CD4-positive, alpha-beta T cell treated with Interleukin-2 at 100 ng/mL for 4 hours (primary cell): ENCODE data around the gene RNU6-1.

Experiments
- DNase-seq: peaks from one replicate; pipeline ENCODE4 v3.0.0-alpha.2; 2020; ENCODE audit warnings: low spot score

Gene RNU6-1

DNA sequence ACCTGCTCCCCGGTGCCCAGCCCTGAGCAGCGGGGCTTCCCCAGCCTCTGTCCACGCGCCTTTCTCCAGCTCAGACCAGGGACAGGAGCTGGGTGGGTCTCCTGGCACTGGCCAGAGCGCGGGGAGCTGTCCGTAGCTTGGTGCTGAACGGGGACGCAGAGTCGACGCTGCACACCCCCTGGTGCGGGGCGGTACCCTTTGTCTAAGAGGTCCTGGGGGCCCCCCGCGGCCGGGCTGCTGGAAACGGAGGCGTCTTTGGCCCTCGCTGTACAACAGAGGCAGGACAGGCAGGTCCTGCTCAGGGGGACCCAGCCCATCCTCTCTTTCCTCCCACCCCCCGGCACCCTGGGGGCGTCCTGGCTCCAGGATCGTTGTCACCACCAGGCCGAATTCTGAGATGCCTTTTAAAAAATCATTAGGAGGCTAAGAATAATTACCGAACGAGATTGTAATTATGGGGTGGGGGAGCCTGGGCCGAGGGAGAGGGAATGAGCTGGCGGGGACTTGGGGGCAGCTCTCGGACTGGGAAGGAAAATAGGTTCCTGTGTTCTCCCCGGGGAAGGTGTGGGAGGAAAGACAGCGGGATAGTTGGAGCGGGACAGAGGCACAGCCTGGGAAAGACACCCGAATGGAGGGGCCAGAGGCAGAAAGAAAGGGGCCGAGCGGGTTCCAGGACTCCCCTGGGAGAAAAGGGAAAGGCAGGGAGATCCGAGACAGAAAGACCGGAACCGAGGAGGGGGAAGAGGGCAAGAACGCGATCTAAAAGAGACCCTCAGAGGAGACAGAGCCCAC, 18.7 kb downstream of the RNU6-1 start:
- DNase-seq: no peak

DNA sequence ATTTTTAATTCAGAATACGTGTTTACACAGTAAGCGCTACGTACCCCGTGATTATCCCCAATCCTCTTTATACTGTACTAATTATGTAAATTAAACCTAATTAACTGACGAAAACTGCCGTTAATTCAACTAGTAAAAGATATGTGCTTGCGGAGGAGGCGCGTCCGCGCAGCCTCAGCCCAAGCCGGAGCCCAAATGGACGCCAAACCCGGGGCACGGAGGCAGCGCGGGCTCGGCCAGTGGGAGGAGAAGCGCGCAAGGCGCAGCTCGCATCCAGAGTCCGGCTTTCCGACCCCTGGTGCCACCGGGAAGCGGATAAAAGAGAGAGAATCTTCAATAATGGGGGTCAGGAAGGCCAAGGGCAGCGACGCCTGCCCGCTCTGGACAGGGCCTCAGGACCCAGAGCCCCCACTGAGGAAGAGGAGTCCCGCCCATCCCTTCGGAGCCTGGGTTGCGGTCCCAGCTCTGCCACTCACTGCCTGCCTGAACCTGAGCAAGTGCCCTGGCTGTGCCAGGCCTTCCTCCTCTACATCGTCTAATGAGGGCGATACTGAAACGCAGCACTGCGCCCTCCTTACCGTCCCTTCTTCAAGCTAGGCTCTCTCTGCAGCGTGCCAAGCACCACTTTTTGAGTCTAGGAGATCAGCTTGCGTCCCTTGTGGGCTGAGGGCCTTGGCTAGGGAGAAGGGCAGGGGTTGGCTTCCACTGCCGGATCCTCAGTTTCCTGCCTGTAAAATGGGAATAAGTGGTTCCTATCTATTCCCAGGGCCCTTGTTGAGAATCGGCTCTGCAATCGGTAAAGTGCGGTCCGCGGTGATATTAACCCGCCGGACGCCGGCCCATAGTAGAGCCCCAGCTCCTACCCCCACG, 19.5 kb downstream of the RNU6-1 start:
- no peak for DNase-seq

DNA sequence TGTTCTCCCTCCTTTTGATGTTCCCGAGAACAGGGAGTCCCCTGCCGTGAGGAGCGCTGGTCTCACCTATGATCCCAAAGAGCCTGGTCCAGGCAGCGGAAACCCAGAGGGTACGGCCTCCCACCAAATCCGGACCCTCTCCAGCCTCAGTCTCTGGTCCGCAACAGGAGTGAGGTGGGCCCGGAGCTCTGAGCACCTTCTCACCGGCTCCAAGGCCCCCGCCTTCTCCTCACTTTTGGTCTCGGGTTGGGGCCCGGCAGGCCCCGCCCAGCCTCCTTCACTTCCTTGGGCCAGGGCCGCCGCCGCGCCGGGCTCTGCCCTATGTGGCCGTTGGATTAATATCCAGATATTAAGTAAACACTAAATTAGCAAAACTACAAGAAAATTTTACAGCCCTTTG, 20.2 kb downstream of the RNU6-1 start:
- DNase-seq: no peak

DNA sequence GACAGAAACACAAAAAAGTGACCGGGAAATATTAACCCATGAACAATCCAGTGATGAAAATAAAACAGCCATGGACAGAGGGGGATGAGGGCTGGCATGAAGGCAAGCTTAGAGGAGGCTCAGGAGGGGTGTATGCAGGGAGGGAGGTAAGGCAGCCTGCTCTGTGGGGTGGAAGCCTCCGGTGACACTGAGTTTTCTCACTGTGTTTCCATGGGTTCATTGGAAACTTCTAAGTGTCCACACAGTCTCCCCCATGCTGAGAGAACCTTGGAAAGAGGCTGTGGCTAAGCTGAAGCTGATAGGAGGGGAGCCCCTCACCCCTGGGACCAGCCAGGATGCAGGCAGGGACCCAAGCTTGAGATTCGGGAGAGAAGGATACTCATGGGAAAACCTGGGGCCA, 21.4 kb downstream of the RNU6-1 start:
- no peak for DNase-seq

DNA sequence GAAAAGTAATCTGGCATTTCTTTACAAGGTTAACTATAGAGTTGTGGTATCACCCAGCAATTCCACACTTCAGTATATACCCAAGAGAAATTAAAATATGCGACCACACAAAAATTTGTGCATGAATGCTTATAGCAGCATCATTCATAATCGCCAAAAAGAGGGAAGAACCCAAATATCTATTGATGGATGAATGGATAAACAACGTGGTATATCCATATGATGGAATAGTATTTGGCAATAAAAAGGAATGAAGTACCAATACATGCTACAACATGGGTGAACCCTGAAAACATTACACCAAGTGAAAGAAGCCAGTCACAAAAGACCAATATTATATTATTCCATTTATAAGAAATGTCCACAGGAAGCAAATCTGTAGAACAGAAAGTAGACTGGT, 23.2 kb downstream of the RNU6-1 start:
- DNase-seq: no peak

DNA sequence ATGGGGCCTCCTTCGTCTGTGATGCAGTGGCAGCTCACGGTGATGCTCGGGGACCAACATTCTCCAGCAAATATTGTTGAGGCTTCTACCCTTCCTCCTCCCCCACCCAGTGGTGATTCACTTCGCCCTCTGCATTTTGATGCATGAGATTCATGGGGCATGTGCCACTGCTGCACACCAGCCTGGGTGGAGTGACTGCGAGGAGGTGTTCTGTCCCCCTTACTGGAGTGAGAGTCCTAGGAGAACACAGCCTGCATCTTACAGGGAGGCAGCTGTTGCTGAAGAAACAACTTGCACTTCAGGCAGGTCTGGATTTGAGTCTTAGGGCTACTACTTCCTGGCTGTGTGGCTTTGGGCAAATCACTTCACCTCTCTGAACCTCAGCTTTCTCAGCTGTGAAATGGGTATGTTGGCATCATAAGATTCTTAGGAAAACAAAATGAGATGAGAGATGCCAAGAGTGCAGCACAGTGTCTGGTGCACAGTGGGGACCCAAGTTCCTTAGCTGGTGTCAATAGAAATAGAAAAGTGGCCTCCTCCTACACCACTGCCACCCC, 24.7 kb downstream of the RNU6-1 start:
- no peak for DNase-seq

DNA sequence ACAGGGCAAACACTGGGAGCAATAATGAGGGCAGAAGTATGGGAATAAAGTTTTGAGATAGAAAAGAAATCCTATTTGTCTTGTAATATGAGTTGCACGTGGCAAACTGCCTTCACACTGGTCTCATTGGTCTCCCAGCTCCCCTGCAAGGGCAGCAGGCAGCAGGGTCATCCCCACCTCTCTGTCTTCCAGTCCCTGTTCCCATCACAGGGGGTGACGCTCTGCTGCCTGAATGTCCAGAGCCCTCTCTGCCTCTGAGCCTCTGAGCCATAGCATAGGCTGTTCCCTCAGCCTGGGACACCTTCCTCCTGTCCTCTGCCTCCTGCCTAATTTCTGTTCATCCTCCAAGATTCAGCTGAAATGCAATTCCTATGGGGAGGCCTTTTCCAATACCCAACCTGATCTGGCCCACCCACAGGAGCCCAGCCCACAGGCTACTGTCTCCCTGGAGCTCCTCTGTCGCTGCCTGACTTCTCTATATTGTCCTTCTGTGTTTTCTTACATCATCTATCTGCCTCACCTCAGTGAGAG, 26.7 kb downstream of the RNU6-1 start:
- DNase-seq: no peak

DNA sequence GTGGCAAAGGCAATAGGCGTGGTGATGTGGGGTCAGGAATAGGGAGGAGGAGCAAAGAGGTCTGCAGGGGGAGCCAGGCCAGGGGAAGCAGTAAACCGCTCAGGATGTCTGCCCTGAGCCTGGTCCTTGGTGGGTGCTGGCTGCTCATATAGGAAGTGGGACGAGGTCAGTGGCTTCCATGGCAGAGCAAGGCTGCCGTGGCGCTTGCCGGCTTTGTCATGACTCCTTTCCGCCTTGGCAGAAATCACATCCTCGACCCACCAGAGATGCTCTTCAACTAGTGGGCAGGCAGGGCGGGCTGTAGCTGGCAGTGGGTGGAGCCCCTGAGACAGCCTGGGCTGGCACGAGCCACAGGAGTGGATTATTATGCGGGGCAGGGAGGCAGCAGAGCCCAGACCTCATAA, 27.6 kb downstream of the RNU6-1 start:
- DNase-seq: no peak

DNA sequence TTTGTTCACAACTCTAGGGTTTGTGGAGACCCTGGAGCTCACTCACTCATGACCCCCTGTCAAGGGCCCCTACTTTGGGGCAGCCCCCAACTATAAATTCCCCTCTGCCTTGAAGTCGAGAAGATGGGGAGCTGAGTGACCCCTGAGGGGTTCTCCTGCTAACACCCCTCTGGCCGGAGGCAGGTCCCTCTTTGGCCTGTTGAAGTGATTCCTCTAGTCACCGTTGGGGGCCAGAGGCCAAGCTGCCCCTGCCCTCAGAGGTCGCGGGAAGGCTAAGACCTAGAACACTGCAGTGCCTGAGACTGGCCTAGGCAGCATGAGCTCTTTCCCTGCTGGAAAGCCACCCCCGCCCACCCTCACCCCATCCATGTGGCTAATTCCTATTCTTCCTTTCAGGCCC, 30.0 kb downstream of the RNU6-1 start:
- no peak for DNase-seq

DNA sequence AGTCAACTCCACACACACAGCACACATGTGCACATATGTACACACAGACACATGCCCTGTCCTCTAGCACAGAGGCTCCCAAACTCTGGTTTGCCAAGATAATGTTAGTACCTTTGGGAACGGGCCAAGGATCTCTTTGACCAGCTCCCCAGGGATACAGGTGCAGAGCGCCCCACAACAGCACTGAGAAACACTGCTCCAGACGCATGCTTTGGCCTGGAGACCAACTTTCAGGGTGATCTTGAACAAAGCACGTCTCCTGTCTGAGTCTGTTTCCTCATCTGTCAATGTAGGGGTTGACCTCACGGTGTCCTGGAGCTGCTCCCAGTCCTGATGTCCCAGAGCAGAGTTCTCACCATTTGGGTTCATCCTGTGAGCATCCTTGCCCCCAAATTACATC, 30.4 kb downstream of the RNU6-1 start:
- no peak for DNase-seq

DNA sequence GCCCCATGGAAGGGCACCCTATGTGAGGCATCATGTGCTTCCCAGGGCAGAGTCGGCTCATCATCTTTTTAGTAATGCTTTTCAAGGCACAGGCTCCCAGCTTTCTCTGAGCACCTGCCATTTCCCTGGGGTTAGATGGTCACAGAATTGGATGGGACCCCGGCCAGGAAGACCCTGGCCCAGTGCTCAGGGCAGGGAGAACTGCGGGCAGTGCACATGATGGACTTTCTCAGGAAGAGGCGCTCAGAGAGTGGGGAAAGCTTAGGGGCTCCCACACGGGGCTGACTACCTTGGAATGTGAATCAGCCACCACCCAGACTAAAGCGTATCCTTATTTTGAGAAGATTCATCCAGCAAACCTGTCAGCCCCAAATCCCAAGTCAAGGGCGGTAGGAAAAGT, 31.0 kb downstream of the RNU6-1 start:
- DNase-seq: no peak

DNA sequence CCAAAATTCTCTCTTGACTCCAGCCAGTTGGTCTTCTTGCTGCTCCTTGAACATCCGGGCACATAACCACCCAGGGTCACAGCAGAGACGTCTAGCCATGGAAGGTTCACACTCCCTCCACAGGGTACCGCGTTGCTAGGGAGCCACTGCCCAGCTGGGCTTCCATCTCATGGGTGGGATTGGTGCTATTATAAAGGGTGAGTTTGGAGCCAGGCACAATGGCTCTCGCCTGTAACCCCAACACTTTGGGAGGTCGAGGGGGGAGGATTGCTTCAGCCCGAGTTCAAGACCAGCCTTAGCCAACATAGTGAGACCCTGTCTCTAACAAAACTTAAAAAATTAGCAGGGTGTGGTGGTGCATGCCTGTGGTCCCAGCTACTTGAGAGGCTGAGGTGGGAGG, 32.0 kb downstream of the RNU6-1 start:
- DNase-seq: no peak

DNA sequence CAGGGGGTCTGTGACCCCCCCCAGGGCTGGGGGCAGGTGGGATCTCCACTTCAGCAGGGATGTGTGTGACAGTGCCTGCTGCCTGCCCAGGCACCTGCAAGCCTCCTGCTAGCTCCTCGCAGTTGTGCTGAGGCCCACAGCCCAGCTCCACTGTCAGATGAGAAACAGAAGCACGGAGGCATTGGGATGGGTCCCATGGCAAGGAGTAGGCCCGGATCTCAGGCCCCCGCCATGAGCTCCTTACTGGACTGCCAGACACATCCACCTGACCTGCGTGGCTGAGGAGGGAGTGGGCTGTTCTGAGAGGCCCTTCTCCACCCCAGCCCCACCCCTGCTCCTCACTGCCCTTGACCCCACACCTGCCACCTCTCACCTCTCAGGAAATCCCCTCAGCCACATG, 32.7 kb downstream of the RNU6-1 start:
- no peak for DNase-seq

DNA sequence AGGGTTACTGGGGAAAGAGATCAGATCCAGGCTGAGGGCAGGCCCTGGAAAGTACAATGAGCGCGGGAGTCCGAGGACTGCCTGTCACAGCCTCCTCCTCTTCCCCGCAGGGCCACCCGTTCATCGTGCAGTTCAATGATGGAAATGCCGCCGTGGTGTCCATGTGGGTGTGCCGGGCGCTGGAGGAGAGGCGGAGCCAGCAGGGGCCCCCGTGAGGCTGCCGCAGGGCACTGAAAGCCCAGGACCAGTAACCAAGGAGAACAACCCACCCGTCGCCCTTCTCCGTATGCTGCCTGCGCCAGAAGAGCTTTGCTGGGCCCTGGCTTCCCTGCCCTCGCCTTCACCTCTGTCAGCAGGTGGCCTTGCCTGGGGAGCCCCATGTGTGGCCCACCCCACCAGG, 33.3 kb downstream of the RNU6-1 start:
- no peak for DNase-seq

DNA sequence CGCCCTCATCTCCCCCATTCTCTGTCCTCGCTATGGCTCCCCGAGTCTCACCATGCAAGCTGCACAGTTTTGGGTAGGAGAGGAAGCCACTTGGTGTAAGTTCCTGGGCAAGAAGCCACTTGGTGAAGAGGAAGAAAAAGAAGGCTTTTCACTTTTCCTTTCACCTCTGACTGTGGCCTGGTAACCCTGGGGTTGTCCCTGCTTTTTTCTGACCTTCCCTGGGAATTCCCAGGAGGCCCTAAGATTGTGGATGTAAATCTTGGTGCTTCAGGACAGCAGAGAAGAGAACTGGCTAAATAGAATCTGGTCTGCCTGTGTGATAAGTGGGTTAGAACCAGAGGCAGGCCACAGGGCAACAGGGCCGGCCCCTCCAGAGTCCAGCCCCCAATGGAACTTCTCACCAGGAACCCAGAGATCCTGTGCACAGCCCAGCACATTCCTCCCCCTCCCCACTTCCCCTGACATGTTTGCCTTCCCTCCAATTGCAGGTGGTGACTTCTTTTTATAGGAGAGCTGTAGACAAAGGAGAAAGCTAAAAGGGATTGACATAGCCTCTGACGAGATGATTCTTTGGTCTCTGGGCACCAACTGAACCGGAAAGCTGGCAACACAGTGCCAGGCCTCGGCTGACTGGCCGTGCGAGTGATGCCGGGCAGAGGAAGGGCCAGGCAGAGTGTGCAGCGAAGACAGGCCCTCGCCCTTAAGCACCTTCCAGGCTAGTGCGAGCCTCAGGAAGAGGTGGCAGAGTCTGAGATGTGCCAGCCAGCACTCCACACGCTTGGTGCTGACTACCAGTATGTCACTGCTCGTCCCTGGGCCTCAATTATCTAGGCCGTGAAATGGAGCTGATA, 34.0 kb downstream of the RNU6-1 start:
- DNase-seq: no peak

DNA sequence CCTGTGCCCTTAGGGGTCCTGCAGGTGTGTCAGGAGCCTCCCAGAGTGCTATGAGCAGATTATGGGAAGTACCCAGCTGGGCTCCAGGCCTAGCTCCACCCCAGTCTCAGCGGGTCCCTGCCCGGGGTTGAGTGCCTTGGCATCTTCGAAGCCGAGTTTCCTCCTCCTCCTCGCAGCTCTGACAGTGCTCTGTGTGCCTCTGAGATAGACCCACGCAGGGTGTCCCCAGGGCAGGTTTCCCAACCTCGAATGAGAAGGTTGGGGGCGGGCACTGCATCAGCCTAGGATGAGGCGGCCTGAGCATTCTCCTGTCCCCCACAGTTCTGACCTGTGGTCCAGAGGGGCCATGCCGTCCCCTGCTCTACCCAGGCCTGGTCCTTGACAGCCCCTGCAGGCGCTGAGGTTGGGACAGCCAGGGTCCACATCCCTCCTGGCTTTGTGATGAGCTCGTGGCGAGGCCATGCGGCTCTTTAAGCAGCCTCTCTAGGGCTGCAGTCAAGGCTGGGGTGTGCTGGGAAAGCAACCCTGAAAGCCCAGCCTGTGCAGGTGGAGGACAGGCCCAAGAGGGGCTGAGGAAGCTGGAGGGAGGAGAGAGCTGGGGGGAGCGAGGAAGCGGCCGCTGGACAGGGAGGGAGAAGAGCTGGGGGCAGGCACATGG, 34.7 kb downstream of the RNU6-1 start:
- no peak for DNase-seq

DNA sequence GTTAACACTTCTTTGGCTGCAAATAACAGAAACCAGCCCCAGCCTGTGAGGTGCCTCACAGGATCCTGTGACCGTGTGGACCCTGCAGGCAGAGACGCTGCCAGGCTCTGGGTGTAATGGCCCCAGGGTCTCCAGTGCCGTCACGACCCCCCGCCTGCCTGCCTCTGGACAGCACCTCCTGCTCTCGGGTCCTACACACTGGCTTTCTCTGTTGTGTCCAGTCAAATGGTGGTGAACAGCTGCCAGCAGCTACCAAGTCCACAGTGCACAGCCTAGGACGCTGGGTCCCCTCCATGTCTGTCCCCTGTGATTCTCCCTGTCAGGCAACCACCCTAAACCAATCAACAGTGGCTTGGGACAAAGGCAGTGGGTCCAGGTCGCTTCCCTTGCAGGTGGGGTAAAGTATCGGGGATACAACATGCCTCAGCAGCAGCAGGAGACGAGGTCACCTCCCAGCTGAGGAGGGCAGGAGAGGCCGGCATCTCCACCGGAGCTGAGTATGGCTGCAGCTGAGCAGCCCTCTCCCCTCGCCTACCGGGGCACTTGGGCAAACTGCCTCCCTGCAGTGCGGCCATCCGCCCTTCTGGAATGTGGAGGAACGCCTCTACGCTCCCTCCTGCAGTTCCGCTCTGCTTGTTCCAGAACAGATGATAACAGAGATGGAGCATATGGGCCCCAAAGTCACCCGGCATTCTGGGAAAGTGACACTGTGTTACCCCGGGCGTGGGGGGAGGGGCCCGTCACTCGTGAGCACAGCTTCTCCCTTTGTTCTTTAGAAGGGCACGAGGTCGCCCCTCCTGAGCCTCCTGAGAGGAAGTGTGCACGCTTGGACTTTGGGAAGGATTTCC, 35.6 kb downstream of the RNU6-1 start:
- no peak for DNase-seq

DNA sequence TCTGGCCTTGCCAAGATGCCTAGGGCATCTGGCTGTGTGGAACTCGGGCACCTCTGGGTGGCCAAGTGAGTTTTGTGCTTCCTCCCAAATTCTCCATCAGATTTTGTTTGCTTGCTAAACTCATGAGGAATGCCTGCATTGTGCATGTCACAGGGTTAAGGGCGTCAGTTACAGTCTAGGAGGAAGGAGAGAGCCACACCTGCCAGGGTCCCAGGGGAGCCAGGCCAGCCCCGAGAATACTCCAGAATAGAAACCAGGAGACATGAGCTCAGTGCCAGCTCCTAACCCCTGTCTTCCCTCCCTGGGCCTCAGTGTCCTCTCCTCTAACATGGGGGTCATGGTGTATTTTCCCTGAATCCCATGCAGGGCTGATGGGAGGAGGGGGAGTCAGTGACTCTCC, 36.5 kb downstream of the RNU6-1 start:
- no peak for DNase-seq

DNA sequence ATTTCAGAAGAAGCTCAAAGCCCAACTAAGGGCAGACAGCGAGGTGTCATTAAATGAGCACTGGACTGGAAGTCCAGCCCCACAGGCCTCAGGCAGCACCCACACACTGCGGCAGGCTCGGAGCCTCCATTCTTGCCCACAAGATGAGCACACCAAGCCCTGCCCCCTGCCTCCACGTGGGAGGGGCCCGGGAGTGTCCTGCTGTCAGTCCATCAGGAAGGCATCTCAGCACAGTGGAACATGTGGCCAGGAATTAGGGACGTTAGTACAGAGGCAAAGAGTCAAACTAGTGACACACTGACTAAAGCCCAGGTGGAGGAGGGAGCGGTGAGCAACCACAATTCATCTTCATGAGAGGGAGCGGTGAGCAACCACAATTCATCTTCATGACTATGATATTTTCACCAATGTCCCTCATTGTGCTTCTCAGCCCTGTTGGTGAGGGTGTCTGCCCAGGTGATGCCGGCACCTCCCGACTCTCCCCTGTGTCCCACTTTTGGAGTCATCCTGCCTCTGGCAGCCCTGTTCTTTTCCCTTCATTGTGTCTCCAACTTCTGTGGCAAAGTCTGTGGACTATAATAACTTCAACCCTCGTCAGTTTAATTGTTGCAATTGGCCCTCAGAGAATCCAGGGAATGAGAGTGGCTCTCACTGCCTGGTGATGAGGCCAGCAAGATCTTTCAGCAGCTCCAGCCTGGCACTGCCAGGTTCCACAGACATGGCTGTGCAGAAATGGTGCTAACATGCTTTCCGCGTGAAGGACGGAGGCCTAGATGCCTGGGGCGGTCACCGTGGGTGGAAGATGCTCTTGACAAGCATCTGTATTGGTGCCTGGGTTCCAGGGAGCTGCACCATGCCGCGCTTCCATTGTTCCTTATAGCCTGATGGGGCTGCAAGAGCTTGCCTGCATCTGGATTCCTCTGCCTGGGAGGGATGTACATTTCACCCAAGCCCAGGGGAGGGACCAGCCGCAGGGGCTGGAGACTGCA, 37.6 kb downstream of the RNU6-1 start:
- DNase-seq: no peak
